Liver (tissue), 9 donors: Measurements from ENCODE around the gene RCE1. TPM values are rescaled to one million over a fixed set of nuclear protein-coding genes. Genes with fewer than 3 reads are reported as not detected.

Experiments
- DNase-seq: peaks from one replicate; pipeline ENCODE4 v3.0.0-alpha.2; 2017; ENCODE audit warnings: low spot score
- H3K27ac ChIP-seq, 2 donors: one replicate each; pipeline ENCODE4 v1.7.0; 2013; ENCODE audit warnings: inconsistent platforms in 2 of 2, low read length in 2 of 2, control low read depth in 1 of 2, low read depth in 1 of 2, mild to moderate bottlenecking in 1 of 2
- H3K27me3 ChIP-seq, 4 donors: one replicate each; pipeline versions ENCODE4 v1.6.1 to v1.7.0; 2013; ENCODE audit warnings: low read length in 3 of 4, inconsistent platforms in 1 of 4, mild to moderate bottlenecking in 1 of 4, moderate library complexity in 1 of 4; ENCODE audit not compliant: control insufficient read depth in 4 of 4, insufficient read depth in 4 of 4
- H3K36me3 ChIP-seq, 4 donors: one replicate each; pipeline versions ENCODE4 v1.6.1 to v1.7.0; 2013; ENCODE audit warnings: low read length in 3 of 4, mild to moderate bottlenecking in 3 of 4, low read depth in 1 of 4, moderate library complexity in 1 of 4; ENCODE audit not compliant: control insufficient read depth in 4 of 4, insufficient read depth in 3 of 4
- H3K4me1 ChIP-seq, 4 donors: one replicate each; pipeline versions ENCODE4 v1.6.1 to v1.7.0; 2013; ENCODE audit warnings: low read length in 3 of 4, mild to moderate bottlenecking in 3 of 4, moderate library complexity in 1 of 4; ENCODE audit not compliant: control insufficient read depth in 4 of 4, insufficient read depth in 4 of 4
- H3K4me3 ChIP-seq, 3 donors: one replicate each; pipeline versions ENCODE4 v1.6.1 to v1.7.0; 2013; ENCODE audit warnings: low read length in 3 of 3, control low read depth in 1 of 3, low read depth in 1 of 3, mild to moderate bottlenecking in 1 of 3
- H3K9ac ChIP-seq, 2 donors: one replicate each; pipeline ENCODE4 v1.7.0; 2013; ENCODE audit warnings: low read length in 2 of 2, mild to moderate bottlenecking in 2 of 2, moderate library complexity in 2 of 2, control low read depth in 1 of 2, low read depth in 1 of 2
- H3K9me3 ChIP-seq, 4 donors: one replicate each; pipeline versions ENCODE4 v1.6.1 to v1.7.0; 2013; ENCODE audit warnings: low read length in 3 of 4; ENCODE audit not compliant: control insufficient read depth in 4 of 4
- FOXA1 ChIP-seq: IDR thresholded peaks from 2 replicates; pipeline ENCODE4 v1.6.1; 2016; ENCODE audit warnings: antibody characterized with exemption
- FOXA2 ChIP-seq: IDR thresholded peaks from 2 replicates; pipeline ENCODE4 v1.6.1; 2016; ENCODE audit warnings: antibody characterized with exemption
- GABPA ChIP-seq, 2 donors: IDR thresholded peaks in 1 of 2; conservative IDR thresholded peaks in 1 of 2; 2 replicates each; pipeline ENCODE4 v1.6.1; 2016; ENCODE audit warnings: antibody characterized with exemption in 2 of 2, mild to moderate bottlenecking in 1 of 2, moderate library complexity in 1 of 2
- HNF4A ChIP-seq, 2 donors: conservative IDR thresholded peaks; 2 replicates each; pipeline ENCODE4 v1.6.1; 2016; ENCODE audit warnings: antibody characterized with exemption in 2 of 2, mild to moderate bottlenecking in 2 of 2
- HNF4G ChIP-seq: IDR thresholded peaks from 2 replicates; pipeline ENCODE4 v1.6.1; 2016; ENCODE audit warnings: antibody characterized with exemption
- JUND ChIP-seq, 2 donors: IDR thresholded peaks; 2 replicates each; pipeline ENCODE4 v1.6.1; 2016; ENCODE audit warnings: antibody characterized with exemption in 2 of 2
- RAD21 ChIP-seq, 2 donors: IDR thresholded peaks; 2 replicates each; pipeline ENCODE4 v1.6.1; 2016; ENCODE audit warnings: antibody characterized with exemption in 2 of 2, mild to moderate bottlenecking in 2 of 2
- RXRA ChIP-seq, 2 donors: IDR thresholded peaks; 2 replicates each; pipeline ENCODE4 v1.6.1; 2017 to 2018; ENCODE audit warnings: antibody characterized with exemption in 2 of 2, mild to moderate bottlenecking in 1 of 2
- SP1 ChIP-seq: IDR thresholded peaks from 2 replicates; pipeline ENCODE4 v1.6.1; 2018; ENCODE audit warnings: antibody characterized with exemption, mild to moderate bottlenecking
- TAF1 ChIP-seq: conservative IDR thresholded peaks from 2 replicates; pipeline ENCODE4 v1.6.1; 2016; ENCODE audit warnings: antibody characterized with exemption, mild to moderate bottlenecking
- YY1 ChIP-seq: IDR thresholded peaks from 2 replicates; pipeline ENCODE4 v1.6.1; 2016; ENCODE audit warnings: antibody characterized with exemption, mild to moderate bottlenecking
- WGBS: extraction: QIAGEN DNeasy Blood & Tissue Kit; methylation state at CpG from one replicate; pipeline ENCODE4 v1.1.7; 2013; 5-methylcytosine and 5-hydroxymethylcytosine counted together
- polyA plus RNA-seq, 2 donors: library from polyadenylated mRNA; stranded (reverse) in 1 of 2; unstranded in 1 of 2; fragments of 200-250 nt in 1 of 2; fragments of >200 nt in 1 of 2; fragmentation: Nextera tagmentation in 1 of 2; extraction: Ambion mirVana in 1 of 2; gene quantifications; one replicate each; pipeline versions ENCODE4 v1.2.1 to v1.2.3, GENCODE V29; 2013 to 2015
- total RNA-seq, 2 donors: library from RNA; depleted of rRNA; stranded (reverse); fragments of >200 nt; gene quantifications; one replicate each; pipeline ENCODE4 v1.2.3, GENCODE V29; 2014
- TF ChIP-seq, protein P1 (sequence below): fragments of 150-350 bp; IDR thresholded peaks from 2 replicates; pipeline ENCODE4 v1.5.1; 2017; ENCODE audit warnings: improper control_type of control experiment, low read depth, low read length; ENCODE audit not compliant: missing input control
- TF ChIP-seq, protein P2 (sequence below): IDR thresholded peaks from 2 replicates; pipeline ENCODE4 v1.6.1; 2016; ENCODE audit warnings: antibody characterized with exemption
- TF ChIP-seq, protein P3 (sequence below): IDR thresholded peaks from 2 replicates; pipeline ENCODE4 v1.6.1; 2016; ENCODE audit warnings: antibody characterized with exemption
- TF ChIP-seq, protein P4 (sequence below): IDR thresholded peaks from 2 replicates; pipeline ENCODE4 v1.6.1; 2016; ENCODE audit warnings: antibody characterized with exemption, mild to moderate bottlenecking
- donor health status: healthy.
- donor health status: healthy.
- donor health status: healthy.
- donor health status: healthy.
- donor health status: healthy.

The RCE1 gene
- total and polyA plus RNA-seq, 4 donors, result 2.9 to 7.7 (median 3.2) TPM

DNA sequence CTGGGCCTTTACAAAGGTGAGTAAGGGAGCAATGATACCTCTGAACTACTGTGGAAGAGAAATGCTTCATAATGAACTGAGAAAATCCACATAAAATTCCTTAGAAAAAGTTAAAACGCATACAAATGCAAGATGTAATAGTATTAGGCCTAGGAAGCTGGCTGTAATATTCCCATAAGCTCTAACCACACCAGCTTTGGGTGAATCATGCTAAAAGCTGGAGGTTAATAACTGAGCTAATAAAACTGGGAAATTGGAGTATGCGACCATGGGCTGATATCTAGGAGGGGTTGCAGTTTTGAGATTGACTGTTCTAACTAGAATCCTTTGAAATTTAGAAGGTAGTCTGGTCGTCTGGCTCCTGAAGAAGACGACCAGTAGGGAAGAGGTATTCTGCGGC, 28.6 kb upstream of the RCE1 start:
- Histone ChIP-seq H3K36me3 (no peaks in the 10 kb centered on the region), H3K27me3 (no peaks in the 10 kb centered on the region), H3K9me3 (no peaks in the 10 kb centered on the region), H3K4me3 (no peak overlapping the region), H3K4me1 (no peaks in the 10 kb centered on the region), H3K9ac (no peak overlapping the region), H3K27ac (no peak overlapping the region)
- TF ChIP-seq, protein P1, sequence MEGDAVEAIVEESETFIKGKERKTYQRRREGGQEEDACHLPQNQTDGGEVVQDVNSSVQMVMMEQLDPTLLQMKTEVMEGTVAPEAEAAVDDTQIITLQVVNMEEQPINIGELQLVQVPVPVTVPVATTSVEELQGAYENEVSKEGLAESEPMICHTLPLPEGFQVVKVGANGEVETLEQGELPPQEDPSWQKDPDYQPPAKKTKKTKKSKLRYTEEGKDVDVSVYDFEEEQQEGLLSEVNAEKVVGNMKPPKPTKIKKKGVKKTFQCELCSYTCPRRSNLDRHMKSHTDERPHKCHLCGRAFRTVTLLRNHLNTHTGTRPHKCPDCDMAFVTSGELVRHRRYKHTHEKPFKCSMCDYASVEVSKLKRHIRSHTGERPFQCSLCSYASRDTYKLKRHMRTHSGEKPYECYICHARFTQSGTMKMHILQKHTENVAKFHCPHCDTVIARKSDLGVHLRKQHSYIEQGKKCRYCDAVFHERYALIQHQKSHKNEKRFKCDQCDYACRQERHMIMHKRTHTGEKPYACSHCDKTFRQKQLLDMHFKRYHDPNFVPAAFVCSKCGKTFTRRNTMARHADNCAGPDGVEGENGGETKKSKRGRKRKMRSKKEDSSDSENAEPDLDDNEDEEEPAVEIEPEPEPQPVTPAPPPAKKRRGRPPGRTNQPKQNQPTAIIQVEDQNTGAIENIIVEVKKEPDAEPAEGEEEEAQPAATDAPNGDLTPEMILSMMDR, result no peak
- no peak for TF ChIP-seq RXRA (IDR thresholded peaks at IDR 0.05)
- no peak for TF ChIP-seq FOXA2
- TF ChIP-seq, protein P2, sequence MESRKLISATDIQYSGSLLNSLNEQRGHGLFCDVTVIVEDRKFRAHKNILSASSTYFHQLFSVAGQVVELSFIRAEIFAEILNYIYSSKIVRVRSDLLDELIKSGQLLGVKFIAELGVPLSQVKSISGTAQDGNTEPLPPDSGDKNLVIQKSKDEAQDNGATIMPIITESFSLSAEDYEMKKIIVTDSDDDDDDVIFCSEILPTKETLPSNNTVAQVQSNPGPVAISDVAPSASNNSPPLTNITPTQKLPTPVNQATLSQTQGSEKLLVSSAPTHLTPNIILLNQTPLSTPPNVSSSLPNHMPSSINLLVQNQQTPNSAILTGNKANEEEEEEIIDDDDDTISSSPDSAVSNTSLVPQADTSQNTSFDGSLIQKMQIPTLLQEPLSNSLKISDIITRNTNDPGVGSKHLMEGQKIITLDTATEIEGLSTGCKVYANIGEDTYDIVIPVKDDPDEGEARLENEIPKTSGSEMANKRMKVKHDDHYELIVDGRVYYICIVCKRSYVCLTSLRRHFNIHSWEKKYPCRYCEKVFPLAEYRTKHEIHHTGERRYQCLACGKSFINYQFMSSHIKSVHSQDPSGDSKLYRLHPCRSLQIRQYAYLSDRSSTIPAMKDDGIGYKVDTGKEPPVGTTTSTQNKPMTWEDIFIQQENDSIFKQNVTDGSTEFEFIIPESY, result no peak
- no peak for TF ChIP-seq JUND (IDR thresholded peaks at IDR 0.05)
- no peak for TF ChIP-seq YY1
- TF ChIP-seq FOXA1, result no peak
- TF ChIP-seq, protein P3, sequence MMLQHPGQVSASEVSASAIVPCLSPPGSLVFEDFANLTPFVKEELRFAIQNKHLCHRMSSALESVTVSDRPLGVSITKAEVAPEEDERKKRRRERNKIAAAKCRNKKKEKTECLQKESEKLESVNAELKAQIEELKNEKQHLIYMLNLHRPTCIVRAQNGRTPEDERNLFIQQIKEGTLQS, result no peak
- WGBS, result 91% methylated on average over 5 of the region's 5 CpGs
- no peak for DNase-seq

DNA sequence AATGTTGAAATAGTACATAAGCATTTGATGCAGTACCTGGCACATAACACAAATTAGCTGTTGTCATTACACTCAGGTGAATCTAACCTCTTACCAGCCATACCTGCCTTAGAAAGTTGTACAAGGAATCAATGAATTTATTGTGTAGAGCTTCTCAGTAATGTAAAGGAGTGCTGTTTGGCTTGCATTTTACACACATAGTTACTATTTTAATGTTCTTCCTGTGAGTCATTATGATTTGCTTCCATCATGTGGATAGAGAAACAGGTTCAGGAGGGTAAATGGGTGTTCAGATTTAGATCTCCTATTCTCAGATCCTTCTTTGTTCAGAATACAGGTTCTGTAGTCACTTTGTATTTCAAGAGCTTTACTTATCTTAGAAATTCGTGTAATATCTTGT, 27.6 kb upstream of the RCE1 start:
- H3K9me3 ChIP-seq, result no peaks in the 10 kb centered on the region
- H3K36me3 ChIP-seq, result no peaks in the 10 kb centered on the region
- no peak for DNase-seq
- H3K4me3 ChIP-seq, result no peak overlapping the region
- no peak for TF ChIP-seq SP1
- TF ChIP-seq, protein P2, result no peak
- no peak for TF ChIP-seq FOXA1
- TF ChIP-seq, protein P4, sequence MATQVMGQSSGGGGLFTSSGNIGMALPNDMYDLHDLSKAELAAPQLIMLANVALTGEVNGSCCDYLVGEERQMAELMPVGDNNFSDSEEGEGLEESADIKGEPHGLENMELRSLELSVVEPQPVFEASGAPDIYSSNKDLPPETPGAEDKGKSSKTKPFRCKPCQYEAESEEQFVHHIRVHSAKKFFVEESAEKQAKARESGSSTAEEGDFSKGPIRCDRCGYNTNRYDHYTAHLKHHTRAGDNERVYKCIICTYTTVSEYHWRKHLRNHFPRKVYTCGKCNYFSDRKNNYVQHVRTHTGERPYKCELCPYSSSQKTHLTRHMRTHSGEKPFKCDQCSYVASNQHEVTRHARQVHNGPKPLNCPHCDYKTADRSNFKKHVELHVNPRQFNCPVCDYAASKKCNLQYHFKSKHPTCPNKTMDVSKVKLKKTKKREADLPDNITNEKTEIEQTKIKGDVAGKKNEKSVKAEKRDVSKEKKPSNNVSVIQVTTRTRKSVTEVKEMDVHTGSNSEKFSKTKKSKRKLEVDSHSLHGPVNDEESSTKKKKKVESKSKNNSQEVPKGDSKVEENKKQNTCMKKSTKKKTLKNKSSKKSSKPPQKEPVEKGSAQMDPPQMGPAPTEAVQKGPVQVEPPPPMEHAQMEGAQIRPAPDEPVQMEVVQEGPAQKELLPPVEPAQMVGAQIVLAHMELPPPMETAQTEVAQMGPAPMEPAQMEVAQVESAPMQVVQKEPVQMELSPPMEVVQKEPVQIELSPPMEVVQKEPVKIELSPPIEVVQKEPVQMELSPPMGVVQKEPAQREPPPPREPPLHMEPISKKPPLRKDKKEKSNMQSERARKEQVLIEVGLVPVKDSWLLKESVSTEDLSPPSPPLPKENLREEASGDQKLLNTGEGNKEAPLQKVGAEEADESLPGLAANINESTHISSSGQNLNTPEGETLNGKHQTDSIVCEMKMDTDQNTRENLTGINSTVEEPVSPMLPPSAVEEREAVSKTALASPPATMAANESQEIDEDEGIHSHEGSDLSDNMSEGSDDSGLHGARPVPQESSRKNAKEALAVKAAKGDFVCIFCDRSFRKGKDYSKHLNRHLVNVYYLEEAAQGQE, result no peak
- no peak for TF ChIP-seq HNF4A (conservative IDR thresholded peaks at IDR 0.05)
- TF ChIP-seq, protein P3, result no peak
- no peak for TF ChIP-seq FOXA2
- TF ChIP-seq RAD21 (IDR thresholded peaks at IDR 0.05), result no peak
- TF ChIP-seq HNF4G, result no peak
- no peak for TF ChIP-seq RXRA (IDR thresholded peaks at IDR 0.05)
- TF ChIP-seq TAF1, result no peak
- no peak for TF ChIP-seq GABPA (IDR thresholded peaks at IDR 0.05 in 1 of 2, conservative IDR thresholded peaks at IDR 0.05 in 1 of 2)
- TF ChIP-seq, protein P1, result no peak
- H3K27me3 ChIP-seq, result no peaks in the 10 kb centered on the region
- 60% methylated on average over 1 of the region's 1 CpG for WGBS
- H3K4me1 ChIP-seq, result no peaks in the 10 kb centered on the region
- no peak overlapping the region for H3K27ac ChIP-seq
- no peak overlapping the region for H3K9ac ChIP-seq
